ENCODE measurements around the gene GZF1. TPM values are rescaled to one million over a fixed set of nuclear protein-coding genes. Genes with fewer than 3 reads are reported as not detected.

Gene GZF1
- polyA plus RNA-seq, 1 of the 3 experiments (the other 2 are of a cell fraction): 20.6 TPM

DNA sequence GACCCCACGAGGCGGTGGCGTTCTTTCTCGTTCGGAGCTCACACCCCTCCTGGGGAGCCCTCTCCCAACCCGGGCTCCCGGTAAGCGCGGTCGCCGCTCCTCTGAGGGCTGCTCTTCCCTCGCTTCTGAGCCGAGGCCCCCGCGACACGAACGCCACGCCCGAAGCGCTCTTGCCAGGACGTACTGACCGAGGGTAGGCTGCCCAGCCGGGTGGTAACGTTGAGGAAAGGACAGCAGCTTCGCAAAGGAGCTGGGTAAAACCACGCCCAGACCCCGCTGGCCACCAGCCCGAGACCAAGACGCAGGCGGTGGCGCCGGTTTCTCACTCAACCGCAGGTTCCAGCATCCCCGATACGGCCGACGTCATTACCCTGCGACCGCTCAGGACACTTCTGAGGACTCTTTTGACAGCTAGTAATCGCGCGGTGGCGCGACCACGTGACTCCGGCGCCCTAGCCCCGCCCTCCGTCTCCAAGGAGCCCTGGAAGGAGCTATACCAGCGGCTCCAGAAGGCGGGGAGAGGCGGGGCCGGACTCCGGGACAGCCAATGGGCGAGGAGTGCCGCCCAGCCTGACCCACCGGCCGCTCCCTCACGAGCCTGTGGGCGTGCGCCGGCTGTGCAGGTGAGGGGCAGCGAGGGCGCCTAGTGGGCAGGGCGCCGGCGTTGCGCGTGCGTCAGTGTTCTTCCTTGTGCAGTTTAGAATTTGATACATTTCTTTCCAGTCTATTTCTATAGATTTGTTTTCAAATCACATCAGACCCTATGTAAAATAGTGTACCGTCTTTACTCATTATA, 4.0 kb upstream of the GZF1 start:
- Histone ChIP-seq H3K36me3 (replicated peaks in 1 of 2; ENCODE audit: control insufficient read depth in 1 of 2, insufficient read depth in 2 of 2, low read length in 1 of 2) (peaks cover 16 to 28% of the 10 kb centered on the region in 2 experiments), H4K20me1 (ENCODE audit: insufficient read depth) (peaks cover 7% of the 10 kb centered on the region), H3K4me1 (ENCODE audit: control insufficient read depth in 1 of 2, insufficient read depth in 2 of 2, low read depth in 1 of 2, low read length in 1 of 2) (peaks cover 6 to 18% of the 10 kb centered on the region in 2 experiments; a peak in 3 of 4 replicates), H3K9me2 (no peaks in the 10 kb centered on the region), H3K9ac (peak overlapping the region; percentile 76), H3K4me2 (peak overlapping the region; percentile 89), H3K9me3 (no peaks in the 10 kb centered on the region), H3F3A (replicated peaks; ENCODE audit: insufficient read depth) (peaks cover 17% of the 10 kb centered on the region), H3K4me3 (ENCODE audit: low read depth in 2 of 2, low read length in 1 of 2) (peak overlapping the region; percentile 70 to 77), H2AFZ (ENCODE audit: low read depth) (peak overlapping the region; percentile 71), H3K27me3 (ENCODE audit: insufficient read depth) (no peaks in the 10 kb centered on the region), H3K79me2 (ENCODE audit: insufficient read depth) (peaks cover 37% of the 10 kb centered on the region), H3K27ac (ENCODE audit: low read depth in 2 of 2, low read length in 1 of 2) (peak overlapping the region; percentile 84 to 89)
- 0 out of 2 replicates have a peak, but pooled peaks have one; percentile 33 for TF ChIP-seq ELF1 (IDR thresholded peaks at IDR 0.05)
- TF ChIP-seq NRF1 (IDR thresholded peaks at IDR 0.05; ENCODE audit: low read depth, low read length): peak; percentile 89
- TF ChIP-seq, protein P1, sequence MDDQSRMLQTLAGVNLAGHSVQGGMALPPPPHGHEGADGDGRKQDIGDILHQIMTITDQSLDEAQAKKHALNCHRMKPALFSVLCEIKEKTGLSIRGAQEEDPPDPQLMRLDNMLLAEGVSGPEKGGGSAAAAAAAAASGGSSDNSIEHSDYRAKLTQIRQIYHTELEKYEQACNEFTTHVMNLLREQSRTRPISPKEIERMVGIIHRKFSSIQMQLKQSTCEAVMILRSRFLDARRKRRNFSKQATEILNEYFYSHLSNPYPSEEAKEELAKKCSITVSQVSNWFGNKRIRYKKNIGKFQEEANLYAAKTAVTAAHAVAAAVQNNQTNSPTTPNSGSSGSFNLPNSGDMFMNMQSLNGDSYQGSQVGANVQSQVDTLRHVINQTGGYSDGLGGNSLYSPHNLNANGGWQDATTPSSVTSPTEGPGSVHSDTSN (IDR thresholded peaks at IDR 0.05): peak; percentile 80
- peak; percentile 40; the same call in 1 of the 2 replicates for TF ChIP-seq RFX5 (IDR thresholded peaks at IDR 0.05; ENCODE audit: low read length)
- TF ChIP-seq, protein P2, sequence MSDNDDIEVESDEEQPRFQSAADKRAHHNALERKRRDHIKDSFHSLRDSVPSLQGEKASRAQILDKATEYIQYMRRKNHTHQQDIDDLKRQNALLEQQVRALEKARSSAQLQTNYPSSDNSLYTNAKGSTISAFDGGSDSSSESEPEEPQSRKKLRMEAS (IDR thresholded peaks at IDR 0.05; ENCODE audit: low read depth): peak; percentile 67
- TF ChIP-seq MXI1 (IDR thresholded peaks at IDR 0.05; ENCODE audit: low read depth, low read length): peak; percentile 89
- TF ChIP-seq RXRA (IDR thresholded peaks at IDR 0.05; ENCODE audit: borderline replicate concordance, low read depth): no peak
- TF ChIP-seq, protein P3, sequence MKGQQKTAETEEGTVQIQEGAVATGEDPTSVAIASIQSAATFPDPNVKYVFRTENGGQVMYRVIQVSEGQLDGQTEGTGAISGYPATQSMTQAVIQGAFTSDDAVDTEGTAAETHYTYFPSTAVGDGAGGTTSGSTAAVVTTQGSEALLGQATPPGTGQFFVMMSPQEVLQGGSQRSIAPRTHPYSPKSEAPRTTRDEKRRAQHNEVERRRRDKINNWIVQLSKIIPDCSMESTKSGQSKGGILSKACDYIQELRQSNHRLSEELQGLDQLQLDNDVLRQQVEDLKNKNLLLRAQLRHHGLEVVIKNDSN (IDR thresholded peaks at IDR 0.05; ENCODE audit: borderline replicate concordance, low read depth): peak; percentile 93
- no peak for TF ChIP-seq GABPA (IDR thresholded peaks at IDR 0.05; ENCODE audit: low read depth)
- peak; percentile 51 for TF ChIP-seq CHD2 (IDR thresholded peaks at IDR 0.05; ENCODE audit: low read length, partially characterized antibody)
- TF ChIP-seq NFIC (IDR thresholded peaks at IDR 0.05; ENCODE audit: borderline replicate concordance): peak; percentile 48
- peak; percentile 20; the same call in 1 of the 2 replicates for TF ChIP-seq TAF1 (IDR thresholded peaks at IDR 0.05; ENCODE audit: borderline replicate concordance, low read depth, low read length)
- TF ChIP-seq, protein P4, sequence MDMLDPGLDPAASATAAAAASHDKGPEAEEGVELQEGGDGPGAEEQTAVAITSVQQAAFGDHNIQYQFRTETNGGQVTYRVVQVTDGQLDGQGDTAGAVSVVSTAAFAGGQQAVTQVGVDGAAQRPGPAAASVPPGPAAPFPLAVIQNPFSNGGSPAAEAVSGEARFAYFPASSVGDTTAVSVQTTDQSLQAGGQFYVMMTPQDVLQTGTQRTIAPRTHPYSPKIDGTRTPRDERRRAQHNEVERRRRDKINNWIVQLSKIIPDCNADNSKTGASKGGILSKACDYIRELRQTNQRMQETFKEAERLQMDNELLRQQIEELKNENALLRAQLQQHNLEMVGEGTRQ (IDR thresholded peaks at IDR 0.05; ENCODE audit: borderline replicate concordance, low read depth, low read length): peak; percentile 57
- peak; percentile 57; the same call in 1 of the 2 replicates for TF ChIP-seq POLR2AphosphoS5 (IDR thresholded peaks at IDR 0.05; ENCODE audit: low read depth, low read length)
- TF ChIP-seq, protein P5, sequence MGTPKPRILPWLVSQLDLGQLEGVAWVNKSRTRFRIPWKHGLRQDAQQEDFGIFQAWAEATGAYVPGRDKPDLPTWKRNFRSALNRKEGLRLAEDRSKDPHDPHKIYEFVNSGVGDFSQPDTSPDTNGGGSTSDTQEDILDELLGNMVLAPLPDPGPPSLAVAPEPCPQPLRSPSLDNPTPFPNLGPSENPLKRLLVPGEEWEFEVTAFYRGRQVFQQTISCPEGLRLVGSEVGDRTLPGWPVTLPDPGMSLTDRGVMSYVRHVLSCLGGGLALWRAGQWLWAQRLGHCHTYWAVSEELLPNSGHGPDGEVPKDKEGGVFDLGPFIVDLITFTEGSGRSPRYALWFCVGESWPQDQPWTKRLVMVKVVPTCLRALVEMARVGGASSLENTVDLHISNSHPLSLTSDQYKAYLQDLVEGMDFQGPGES (IDR thresholded peaks at IDR 0.05; ENCODE audit: low read depth, low read length): no peak
- TF ChIP-seq SIN3A (IDR thresholded peaks at IDR 0.05; ENCODE audit: borderline replicate concordance, low read depth, low read length): peak; percentile 78; the same call in 1 of the 2 replicates
- TF ChIP-seq, protein P6, sequence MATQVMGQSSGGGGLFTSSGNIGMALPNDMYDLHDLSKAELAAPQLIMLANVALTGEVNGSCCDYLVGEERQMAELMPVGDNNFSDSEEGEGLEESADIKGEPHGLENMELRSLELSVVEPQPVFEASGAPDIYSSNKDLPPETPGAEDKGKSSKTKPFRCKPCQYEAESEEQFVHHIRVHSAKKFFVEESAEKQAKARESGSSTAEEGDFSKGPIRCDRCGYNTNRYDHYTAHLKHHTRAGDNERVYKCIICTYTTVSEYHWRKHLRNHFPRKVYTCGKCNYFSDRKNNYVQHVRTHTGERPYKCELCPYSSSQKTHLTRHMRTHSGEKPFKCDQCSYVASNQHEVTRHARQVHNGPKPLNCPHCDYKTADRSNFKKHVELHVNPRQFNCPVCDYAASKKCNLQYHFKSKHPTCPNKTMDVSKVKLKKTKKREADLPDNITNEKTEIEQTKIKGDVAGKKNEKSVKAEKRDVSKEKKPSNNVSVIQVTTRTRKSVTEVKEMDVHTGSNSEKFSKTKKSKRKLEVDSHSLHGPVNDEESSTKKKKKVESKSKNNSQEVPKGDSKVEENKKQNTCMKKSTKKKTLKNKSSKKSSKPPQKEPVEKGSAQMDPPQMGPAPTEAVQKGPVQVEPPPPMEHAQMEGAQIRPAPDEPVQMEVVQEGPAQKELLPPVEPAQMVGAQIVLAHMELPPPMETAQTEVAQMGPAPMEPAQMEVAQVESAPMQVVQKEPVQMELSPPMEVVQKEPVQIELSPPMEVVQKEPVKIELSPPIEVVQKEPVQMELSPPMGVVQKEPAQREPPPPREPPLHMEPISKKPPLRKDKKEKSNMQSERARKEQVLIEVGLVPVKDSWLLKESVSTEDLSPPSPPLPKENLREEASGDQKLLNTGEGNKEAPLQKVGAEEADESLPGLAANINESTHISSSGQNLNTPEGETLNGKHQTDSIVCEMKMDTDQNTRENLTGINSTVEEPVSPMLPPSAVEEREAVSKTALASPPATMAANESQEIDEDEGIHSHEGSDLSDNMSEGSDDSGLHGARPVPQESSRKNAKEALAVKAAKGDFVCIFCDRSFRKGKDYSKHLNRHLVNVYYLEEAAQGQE (IDR thresholded peaks at IDR 0.05; ENCODE audit: low read depth, low read length): no peak
- TF ChIP-seq, protein P7, sequence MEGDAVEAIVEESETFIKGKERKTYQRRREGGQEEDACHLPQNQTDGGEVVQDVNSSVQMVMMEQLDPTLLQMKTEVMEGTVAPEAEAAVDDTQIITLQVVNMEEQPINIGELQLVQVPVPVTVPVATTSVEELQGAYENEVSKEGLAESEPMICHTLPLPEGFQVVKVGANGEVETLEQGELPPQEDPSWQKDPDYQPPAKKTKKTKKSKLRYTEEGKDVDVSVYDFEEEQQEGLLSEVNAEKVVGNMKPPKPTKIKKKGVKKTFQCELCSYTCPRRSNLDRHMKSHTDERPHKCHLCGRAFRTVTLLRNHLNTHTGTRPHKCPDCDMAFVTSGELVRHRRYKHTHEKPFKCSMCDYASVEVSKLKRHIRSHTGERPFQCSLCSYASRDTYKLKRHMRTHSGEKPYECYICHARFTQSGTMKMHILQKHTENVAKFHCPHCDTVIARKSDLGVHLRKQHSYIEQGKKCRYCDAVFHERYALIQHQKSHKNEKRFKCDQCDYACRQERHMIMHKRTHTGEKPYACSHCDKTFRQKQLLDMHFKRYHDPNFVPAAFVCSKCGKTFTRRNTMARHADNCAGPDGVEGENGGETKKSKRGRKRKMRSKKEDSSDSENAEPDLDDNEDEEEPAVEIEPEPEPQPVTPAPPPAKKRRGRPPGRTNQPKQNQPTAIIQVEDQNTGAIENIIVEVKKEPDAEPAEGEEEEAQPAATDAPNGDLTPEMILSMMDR (IDR thresholded peaks at IDR 0.05): peak; percentile 13; the same call in 1 of the 2 replicates
- TF ChIP-seq EP300 (IDR thresholded peaks at IDR 0.05; ENCODE audit: borderline replicate concordance in 1 of 2, low read depth in 1 of 2, low read length in 1 of 2): no peak; a peak in 1 of 4 replicates
- peak; percentile 92 for DNase-seq
- WGBS (ENCODE audit: low lambda C conversion rate): 1% methylated on average over 35 of the region's 71 CpGs
- ChIA-PET CTCF (interaction anchor here (0.5 to 1.8 kb wide), 4 partner anchors 8 to 89 kb away, joined by 3 to 8 read pairs (median 4); partner anchors contain the start of gene NXT1), POLR2A (interaction anchor here (1.1 kb wide), 1 partner anchor 8 kb away, joined by 5 read pairs; no protein-coding TSS in a partner anchor)

All from SK-N-SH (cell line).